Measurements from ENCODE around the gene ATP9B.
"Not testable (repeated sequence)": the region's sequence is repeated elsewhere in the genome, so short reads cannot be mapped to it uniquely, and the experiment has no call there.

The ATP9B gene

DNA sequence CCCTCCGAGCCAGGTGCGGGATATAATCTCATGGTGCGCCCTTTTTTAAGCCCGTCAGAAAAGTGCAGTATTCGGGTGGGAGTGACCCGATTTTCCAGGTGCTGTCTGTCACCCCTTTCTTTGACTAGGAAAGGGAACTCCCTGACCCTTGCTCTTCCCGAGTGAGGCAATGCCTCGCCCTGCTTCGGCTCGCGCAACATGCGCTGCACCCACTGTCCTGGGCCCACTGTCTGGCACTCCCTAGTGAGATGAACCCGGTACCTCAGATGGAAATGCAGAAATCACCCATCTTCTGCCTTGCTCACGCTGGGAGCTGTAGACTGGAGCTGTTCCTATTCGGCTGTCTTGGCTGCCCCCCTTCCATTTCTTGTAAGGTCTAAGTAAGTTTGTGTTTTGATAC lies 221.2 kb downstream of the ATP9B start:
- not testable (repeated sequence) for DNase-seq (ENCODE audit: low spot score)

- no peak for DNase-seq (ENCODE audit: low spot score)
These were observed 221.7 kb downstream of the ATP9B start for GRCh38 chr18:79290876-79291275.

DNA sequence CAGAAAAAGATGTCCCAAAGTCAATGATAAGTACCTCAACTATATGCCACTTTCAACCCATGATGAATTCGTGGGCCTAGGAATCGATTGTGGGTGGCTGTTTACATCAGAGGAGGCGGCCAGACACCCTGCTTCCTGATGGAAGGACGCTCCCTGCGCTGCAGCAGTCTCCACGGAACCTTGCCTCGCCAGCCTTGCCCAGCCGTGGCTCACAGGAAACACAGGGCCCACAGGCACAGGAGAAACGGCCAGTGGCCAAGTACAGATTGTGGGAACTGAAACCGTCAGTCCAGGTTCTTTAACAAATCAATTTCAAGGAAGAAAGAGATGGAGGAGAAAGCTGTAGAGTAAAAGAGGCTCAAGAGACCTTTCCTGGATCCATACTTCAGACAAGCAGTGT lies 225.0 kb downstream of the ATP9B start:
- DNase-seq (ENCODE audit: low spot score) = no peak

GRCh38 chr18:79299272-79299671 lies 230.1 kb downstream of the ATP9B start:
- DNase-seq (ENCODE audit: low spot score) = no peak

DNA sequence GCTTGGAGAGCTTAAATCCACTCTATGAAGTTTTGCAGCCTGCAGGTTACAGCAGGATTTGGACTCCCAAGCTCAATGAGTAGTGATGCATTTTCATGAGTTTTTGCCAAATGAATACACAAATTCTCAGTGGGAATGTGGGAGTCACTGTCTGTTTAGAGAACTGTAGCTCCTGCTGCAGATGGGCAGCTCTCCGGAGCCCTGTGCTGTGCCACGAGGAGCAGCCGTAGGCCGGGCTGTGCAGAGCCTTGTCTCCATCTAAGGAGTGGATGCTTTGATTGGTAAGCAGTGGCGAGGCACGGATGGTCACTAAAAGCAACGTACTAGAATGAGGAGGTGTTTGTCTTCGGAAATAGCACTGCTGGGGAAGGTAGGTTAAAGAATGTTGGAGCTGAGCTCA lies 230.5 kb downstream of the ATP9B start:
- no peak for DNase-seq (ENCODE audit: low spot score)

DNA sequence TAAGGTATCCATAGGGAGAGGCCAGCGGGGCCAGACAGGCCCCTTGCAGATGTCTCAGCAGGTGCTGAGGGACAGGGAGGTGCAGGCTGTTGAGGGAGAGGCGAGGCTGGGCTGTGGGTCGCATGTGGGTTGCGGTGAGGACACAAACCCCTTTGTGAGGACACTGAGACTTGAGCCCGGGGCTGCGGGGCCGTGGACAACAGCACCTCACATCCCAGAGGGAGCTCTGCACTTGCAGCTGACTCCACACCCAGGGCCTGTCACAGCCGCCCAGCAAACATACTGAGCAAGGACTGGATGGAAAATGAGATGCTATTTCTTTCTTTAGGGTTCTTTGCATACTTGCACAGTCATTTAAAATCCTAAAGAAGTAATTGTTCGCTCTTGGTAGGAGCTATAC lies 231.2 kb downstream of the ATP9B start:
- no peak for DNase-seq (ENCODE audit: low spot score)

- no peak for DNase-seq (ENCODE audit: low spot score)
These were observed 232.9 kb downstream of the ATP9B start for GRCh38 chr18:79302120-79302519.

GRCh38 chr18:79305911-79306310 lies 236.7 kb downstream of the ATP9B start:
- no peak for DNase-seq (ENCODE audit: low spot score)

DNA sequence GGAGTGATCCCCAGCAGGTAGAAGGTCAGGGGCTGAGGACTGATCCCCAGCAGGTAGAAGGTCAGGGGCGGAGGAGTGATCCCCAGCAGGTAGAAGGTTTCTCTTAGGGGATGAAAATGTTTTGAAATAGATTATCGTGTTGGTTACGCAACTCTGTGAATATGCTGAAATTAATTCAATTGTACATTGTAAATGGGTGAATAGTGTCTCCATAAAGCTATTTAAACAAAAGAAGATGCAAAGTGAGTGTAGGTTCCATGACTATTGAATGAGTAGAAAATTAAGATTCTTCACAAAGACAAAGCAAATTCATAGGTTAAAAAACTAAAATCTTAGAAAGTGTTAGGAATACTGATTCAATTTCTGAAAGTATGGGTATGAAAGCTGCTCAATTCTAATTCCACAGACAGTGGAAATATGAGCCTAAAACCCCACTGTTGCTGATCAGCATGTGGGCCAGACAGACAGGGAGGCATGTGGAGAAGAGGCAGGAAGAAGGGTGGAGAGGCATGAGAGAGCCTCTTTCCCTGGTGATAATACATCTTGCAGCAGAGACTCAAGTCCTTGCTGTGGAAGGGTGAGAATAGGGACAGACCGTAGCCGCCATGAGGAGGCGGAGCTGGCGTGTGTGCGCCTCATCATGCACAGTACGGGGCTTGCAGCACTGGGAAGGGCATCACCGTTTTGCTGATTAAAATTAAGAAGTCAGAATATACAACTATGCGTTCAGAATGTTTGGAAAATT lies 240.6 kb downstream of the ATP9B start:
- no peak for DNase-seq (ENCODE audit: low spot score)

- no peak for DNase-seq (ENCODE audit: low spot score)
These were observed 245.7 kb downstream of the ATP9B start for GRCh38 chr18:79314838-79315388.

DNA sequence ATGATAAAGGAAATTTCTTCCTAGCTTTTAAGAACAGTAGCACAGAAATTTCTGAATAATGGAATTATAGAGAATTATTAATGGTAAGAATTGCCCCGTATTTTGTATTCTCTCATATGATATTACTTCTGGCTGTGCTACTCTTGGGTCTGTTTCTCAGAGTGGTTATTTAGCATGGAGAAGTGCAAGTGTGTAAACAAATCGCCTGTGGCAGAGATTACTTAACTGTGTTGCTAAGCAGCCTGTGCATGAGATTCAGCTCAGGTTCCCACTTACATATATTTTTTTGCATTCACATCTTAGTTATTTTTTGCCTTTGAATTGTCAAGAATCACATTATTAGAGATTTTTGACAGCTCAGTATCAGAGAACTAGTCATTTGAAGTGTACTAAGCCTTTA lies 246.4 kb downstream of the ATP9B start:
- DNase-seq (ENCODE audit: low spot score) = no peak

DNA sequence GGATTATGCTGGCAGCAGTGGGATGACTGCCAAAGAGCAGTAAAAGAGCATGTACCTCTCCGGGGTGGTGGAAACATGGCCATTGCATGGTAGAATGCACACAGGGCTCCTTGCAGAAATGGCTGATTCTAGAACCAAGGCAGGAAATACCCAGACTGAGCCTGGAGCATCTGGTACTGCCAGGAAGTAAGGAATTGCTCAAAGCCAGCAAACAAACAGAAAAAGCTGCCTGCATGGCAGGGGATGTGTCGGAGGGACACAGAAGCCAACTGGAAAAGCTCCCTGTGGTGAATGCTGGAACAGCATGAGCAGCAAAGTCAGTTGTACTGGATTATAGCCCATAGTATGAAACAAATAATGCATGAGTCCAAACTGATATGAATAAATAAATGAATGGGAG lies 248.5 kb downstream of the ATP9B start:
- DNase-seq (ENCODE audit: low spot score) = no peak

DNA sequence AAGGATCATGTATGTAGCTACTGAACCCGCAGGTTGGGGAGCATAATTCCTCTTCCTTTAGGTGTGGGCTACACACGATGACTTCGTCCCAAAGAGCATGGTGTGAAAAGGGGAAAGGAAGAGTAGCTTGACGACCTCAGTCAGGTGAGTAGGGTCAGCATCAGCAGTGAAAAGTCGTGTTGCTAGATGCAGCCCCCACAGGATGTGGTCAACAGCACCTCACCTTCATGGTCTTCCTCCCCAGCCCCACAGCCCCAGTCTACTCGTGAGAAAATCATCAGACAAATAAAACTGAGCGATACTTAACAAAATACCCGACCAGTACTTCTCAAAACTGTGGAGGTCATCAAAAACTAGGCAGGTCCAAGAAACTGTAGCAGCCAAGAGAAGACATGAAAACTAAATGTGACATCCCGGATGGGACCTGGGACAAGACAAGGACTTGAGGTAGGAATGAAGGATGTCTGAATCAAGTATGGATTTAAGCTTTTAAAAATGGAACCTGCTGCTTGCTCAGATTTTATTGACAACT lies 249.0 kb downstream of the ATP9B start:
- no peak for DNase-seq (ENCODE audit: low spot score)

GRCh38 chr18:79320216-79320850 lies 251.1 kb downstream of the ATP9B start:
- no peak for DNase-seq (ENCODE audit: low spot score)

- peak; percentile 83 for DNase-seq (ENCODE audit: low spot score)
These were observed 252.6 kb downstream of the ATP9B start for GRCh38 chr18:79321625-79322405.

DNA sequence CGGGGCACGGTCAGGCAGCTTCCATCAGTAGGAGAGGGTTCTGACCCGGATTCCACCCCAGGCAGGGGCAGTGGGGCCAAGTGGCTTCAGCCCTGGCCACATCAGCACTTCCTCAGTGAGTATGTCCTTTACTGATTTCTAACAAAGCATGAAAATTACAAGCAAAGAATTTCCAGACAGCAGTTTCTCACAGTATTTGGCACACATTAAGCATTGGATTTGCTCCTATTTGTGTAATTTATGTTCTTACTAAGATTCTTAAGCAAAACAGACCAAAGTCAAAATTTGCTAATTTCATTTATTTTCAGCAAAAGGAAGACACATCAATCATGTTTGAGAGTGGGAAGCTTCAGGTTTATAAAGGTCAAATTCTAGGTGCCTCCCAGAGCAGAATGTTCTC lies 253.2 kb downstream of the ATP9B start:
- no peak for DNase-seq (ENCODE audit: low spot score)

DNA sequence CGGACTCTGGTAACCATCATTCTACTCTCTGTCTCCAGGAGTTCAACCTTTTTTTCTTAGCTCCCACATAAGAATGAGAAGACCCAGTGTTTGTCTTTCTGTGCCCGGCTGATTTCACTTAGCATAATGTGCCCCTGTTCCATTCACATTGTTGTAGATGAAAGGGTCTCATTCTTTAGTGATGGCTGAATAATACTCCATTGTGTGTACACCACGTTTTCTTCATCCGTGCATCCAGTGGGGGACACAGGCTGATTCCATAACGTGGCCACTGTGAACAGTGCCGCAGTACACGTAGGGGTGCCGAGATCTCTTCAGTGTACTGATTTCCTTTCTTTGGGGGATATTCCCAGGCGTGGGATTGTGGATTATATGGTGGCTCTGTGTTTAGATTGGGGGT lies 254.3 kb downstream of the ATP9B start:
- DNase-seq (ENCODE audit: low spot score) = no peak

- DNase-seq (ENCODE audit: low spot score) = no peak
These were observed 257.4 kb downstream of the ATP9B start for GRCh38 chr18:79326413-79327198.

DNA sequence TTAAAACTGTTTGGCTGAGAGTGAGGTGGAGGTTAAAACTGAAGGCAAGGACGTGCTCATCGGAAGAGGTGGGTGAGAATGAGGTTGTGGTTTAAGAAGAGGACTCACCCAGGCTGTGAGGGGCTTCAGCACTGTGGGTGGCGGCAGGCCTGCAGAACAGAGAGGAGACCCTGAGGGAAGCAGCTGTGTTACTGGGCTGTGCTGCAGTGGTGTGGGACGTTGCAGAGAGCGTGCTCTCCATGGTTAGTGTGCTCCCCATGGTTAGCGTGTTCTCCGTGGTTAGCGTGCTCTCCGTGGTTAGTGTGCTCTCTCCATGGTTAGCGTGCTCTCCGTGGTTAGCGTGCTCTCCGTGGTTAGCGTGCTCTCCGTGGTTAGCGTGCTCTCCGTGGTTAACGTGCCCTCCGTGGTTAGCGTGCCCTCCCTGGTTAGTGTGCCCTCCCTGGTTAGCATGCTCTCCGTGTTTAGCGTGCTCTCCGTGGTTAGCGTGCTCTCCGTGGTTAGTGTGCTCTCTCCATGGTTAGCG lies 258.1 kb downstream of the ATP9B start:
- DNase-seq (ENCODE audit: low spot score) = no peak

GRCh38 chr18:79327915-79328314 lies 258.7 kb downstream of the ATP9B start:
- not testable (repeated sequence) for DNase-seq (ENCODE audit: low spot score)

DNA sequence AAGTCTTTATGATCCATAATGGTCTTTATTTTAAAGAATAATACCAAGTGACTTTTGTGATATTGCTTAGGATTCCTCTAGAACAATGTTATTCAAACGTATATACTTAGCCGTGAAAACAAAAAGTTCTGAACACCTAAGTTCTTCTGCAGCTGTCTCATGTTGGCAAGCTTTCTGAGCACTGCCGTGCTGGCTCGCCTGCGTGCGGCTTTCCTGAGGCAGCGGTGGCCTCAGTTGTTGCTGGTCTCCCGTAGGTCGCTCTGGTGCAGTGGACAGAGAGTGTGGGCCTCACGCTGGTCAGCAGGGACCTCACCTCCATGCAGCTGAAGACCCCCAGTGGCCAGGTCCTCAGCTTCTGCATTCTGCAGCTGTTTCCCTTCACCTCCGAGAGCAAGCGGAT lies 259.7 kb downstream of the ATP9B start:
- DNase-seq (ENCODE audit: low spot score) = no peak
